Thyroid gland (tissue), 4 donors: ENCODE measurements around the gene DHRS3.

Experiments
- POLR2A ChIP-seq, 2 donors: fragments of 450-650 bp; IDR thresholded peaks; one replicate each; pipeline ENCODE4 v1.6.1; 2017; ENCODE audit warnings: antibody characterized with exemption in 2 of 2, mild to moderate bottlenecking in 2 of 2, moderate library complexity in 1 of 2
- TF ChIP-seq, protein P1 (sequence below), 6 experiments: fragments of 200-600 bp in 3 of 6; fragments of 450-650 bp in 3 of 6; sonication (generic) in 3 of 6; IDR thresholded peaks; one replicate each; pipeline ENCODE4 v1.5.1; 2016 to 2019; ENCODE audit warnings: antibody characterized with exemption in 6 of 6, mild to moderate bottlenecking in 2 of 6, inconsistent platforms in 1 of 6, moderate library complexity in 1 of 6

GRCh38 chr1:12617511-12617900 is 504 bp downstream of the DHRS3 start:
- TF ChIP-seq, protein P1, sequence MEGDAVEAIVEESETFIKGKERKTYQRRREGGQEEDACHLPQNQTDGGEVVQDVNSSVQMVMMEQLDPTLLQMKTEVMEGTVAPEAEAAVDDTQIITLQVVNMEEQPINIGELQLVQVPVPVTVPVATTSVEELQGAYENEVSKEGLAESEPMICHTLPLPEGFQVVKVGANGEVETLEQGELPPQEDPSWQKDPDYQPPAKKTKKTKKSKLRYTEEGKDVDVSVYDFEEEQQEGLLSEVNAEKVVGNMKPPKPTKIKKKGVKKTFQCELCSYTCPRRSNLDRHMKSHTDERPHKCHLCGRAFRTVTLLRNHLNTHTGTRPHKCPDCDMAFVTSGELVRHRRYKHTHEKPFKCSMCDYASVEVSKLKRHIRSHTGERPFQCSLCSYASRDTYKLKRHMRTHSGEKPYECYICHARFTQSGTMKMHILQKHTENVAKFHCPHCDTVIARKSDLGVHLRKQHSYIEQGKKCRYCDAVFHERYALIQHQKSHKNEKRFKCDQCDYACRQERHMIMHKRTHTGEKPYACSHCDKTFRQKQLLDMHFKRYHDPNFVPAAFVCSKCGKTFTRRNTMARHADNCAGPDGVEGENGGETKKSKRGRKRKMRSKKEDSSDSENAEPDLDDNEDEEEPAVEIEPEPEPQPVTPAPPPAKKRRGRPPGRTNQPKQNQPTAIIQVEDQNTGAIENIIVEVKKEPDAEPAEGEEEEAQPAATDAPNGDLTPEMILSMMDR (IDR thresholded peaks at IDR 0.05), result no peak
- no peak for TF ChIP-seq POLR2A (IDR thresholded peaks at IDR 0.05)
